ENCODE results near the gene RBM5.

Gene RBM5

GRCh38 chr3:50132421-50133282 is 43.9 kb downstream of the RBM5 start:
- TF ChIP-seq PKNOX1 (IDR thresholded peaks at IDR 0.05): no peak
- TF ChIP-seq TARDBP (IDR thresholded peaks at IDR 0.05): no peak
- TF ChIP-seq BHLHE40 (IDR thresholded peaks at IDR 0.05; ENCODE audit: borderline replicate concordance): no peak
- no peak for TF ChIP-seq FOXM1 (IDR thresholded peaks at IDR 0.05; ENCODE audit: borderline replicate concordance)
- no peak for TF ChIP-seq SUZ12 (IDR thresholded peaks at IDR 0.05)
- TF ChIP-seq CTBP1 (IDR thresholded peaks at IDR 0.05; ENCODE audit: borderline replicate concordance): no peak
- POLR2A ChIA-PET: no interaction called here
- CTCF ChIA-PET: interaction anchor here (1.0 kb wide), 1 partner anchor 9 kb away, joined by 3 read pairs; no protein-coding TSS in a partner anchor
- DNase-seq (ENCODE audit: extremely low spot score): no peak

GRCh38 chr3:50133283-50133615 is 44.5 kb downstream of the RBM5 start:
- ChIA-PET CTCF (no interaction called here), POLR2A (no interaction called here)
- TF ChIP-seq ELF4 (IDR thresholded peaks at IDR 0.05) (no peak), HDGF (IDR thresholded peaks at IDR 0.05; ENCODE audit: borderline replicate concordance) (no peak), NFRKB (IDR thresholded peaks at IDR 0.05) (no peak), LEF1 (IDR thresholded peaks at IDR 0.05; ENCODE audit: borderline replicate concordance) (no peak), L3MBTL2 (conservative IDR thresholded peaks at IDR 0.05) (no peak), FOXK2 (IDR thresholded peaks at IDR 0.05) (no peak), ARNT (IDR thresholded peaks at IDR 0.05) (no peak), FOXA1 (IDR thresholded peaks at IDR 0.05) (no peak), ZNF384 (IDR thresholded peaks at IDR 0.05) (no peak)
- DNase-seq (ENCODE audit: extremely low spot score): no peak

GRCh38 chr3:50134367-50134766 is 45.6 kb downstream of the RBM5 start:
- TF ChIP-seq ARNT (IDR thresholded peaks at IDR 0.05) (no peak), PKNOX1 (IDR thresholded peaks at IDR 0.05) (no peak), ZNF384 (IDR thresholded peaks at IDR 0.05) (no peak), BHLHE40 (IDR thresholded peaks at IDR 0.05; ENCODE audit: borderline replicate concordance) (no peak), FOXK2 (IDR thresholded peaks at IDR 0.05) (no peak), FOXM1 (IDR thresholded peaks at IDR 0.05; ENCODE audit: borderline replicate concordance) (no peak), LEF1 (IDR thresholded peaks at IDR 0.05; ENCODE audit: borderline replicate concordance) (no peak), FOXA1 (IDR thresholded peaks at IDR 0.05) (no peak), HDGF (IDR thresholded peaks at IDR 0.05; ENCODE audit: borderline replicate concordance) (no peak), TARDBP (IDR thresholded peaks at IDR 0.05) (no peak)
- POLR2A ChIA-PET: interaction anchor here (1.2 kb wide), 1 partner anchor 15 kb away, joined by 3 read pairs; no protein-coding TSS in a partner anchor
- CTCF ChIA-PET: no interaction called here
- no peak for DNase-seq (ENCODE audit: extremely low spot score)

- no peak for DNase-seq (ENCODE audit: extremely low spot score)
- ChIA-PET POLR2A (interaction anchor here (0.7 to 1.7 kb wide), 2 partner anchors 14 kb away, joined by 3 to 4 read pairs; no protein-coding TSS in a partner anchor), CTCF (interaction anchor here (0.7 to 0.8 kb wide), 2 partner anchors 13 to 15 kb away, joined by 4 read pairs; no protein-coding TSS in a partner anchor)
- no peak for TF ChIP-seq FOXA1 (IDR thresholded peaks at IDR 0.05)
- no peak for TF ChIP-seq SP1 (IDR thresholded peaks at IDR 0.05)
- no peak for TF ChIP-seq CTBP1 (IDR thresholded peaks at IDR 0.05; ENCODE audit: borderline replicate concordance)
Measured at GRCh38 chr3:50135964-50136363, 47.2 kb downstream of the RBM5 start.

GRCh38 chr3:50136714-50137405 is 48.1 kb downstream of the RBM5 start:
- CTCF ChIA-PET: interaction anchor here (0.7 to 0.9 kb wide), 5 partner anchors 14 to 65 kb away, joined by 3 to 4 read pairs (median 3); no protein-coding TSS in a partner anchor
- POLR2A ChIA-PET: interaction anchor here (0.8 to 1.7 kb wide), 2 partner anchors 11 to 14 kb away, joined by 3 to 4 read pairs; no protein-coding TSS in a partner anchor
- no peak for DNase-seq (ENCODE audit: extremely low spot score)
- TF ChIP-seq LEF1 (IDR thresholded peaks at IDR 0.05; ENCODE audit: borderline replicate concordance) (no peak), ZNF384 (IDR thresholded peaks at IDR 0.05) (no peak), FOXK2 (IDR thresholded peaks at IDR 0.05) (no peak), FOXM1 (IDR thresholded peaks at IDR 0.05; ENCODE audit: borderline replicate concordance) (no peak), FOXA1 (IDR thresholded peaks at IDR 0.05) (no peak), PKNOX1 (IDR thresholded peaks at IDR 0.05) (no peak), HDGF (IDR thresholded peaks at IDR 0.05; ENCODE audit: borderline replicate concordance) (no peak), ARNT (IDR thresholded peaks at IDR 0.05) (no peak), SUZ12 (IDR thresholded peaks at IDR 0.05) (no peak), TARDBP (IDR thresholded peaks at IDR 0.05) (no peak), BHLHE40 (IDR thresholded peaks at IDR 0.05; ENCODE audit: borderline replicate concordance) (no peak), CTBP1 (IDR thresholded peaks at IDR 0.05; ENCODE audit: borderline replicate concordance) (no peak), L3MBTL2 (conservative IDR thresholded peaks at IDR 0.05) (no peak), SP1 (IDR thresholded peaks at IDR 0.05) (no peak), NFRKB (IDR thresholded peaks at IDR 0.05) (no peak), ELF4 (IDR thresholded peaks at IDR 0.05) (no peak)

GRCh38 chr3:50137531-50137930 is 48.8 kb downstream of the RBM5 start:
- POLR2A ChIA-PET: interaction anchor here (1.7 kb wide), 1 partner anchor 13 kb away, joined by 4 read pairs; no protein-coding TSS in a partner anchor
- TF ChIP-seq ZNF384 (IDR thresholded peaks at IDR 0.05) (no peak), ARNT (IDR thresholded peaks at IDR 0.05) (no peak), HDGF (IDR thresholded peaks at IDR 0.05; ENCODE audit: borderline replicate concordance) (no peak)
- DNase-seq (ENCODE audit: extremely low spot score): no peak
- CTCF ChIA-PET: interaction anchor here (0.9 to 1.0 kb wide), 3 partner anchors 14 to 55 kb away, joined by 3 read pairs; no protein-coding TSS in a partner anchor

Data from HEK293T (cell line).